ENCODE data around the gene LRRC74A.
"Not testable (repeated sequence)": the region's sequence is repeated elsewhere in the genome, so short reads cannot be mapped to it uniquely, and the experiment has no call there.

The LRRC74A gene

GRCh38 chr14:76898006-76898405, 71.8 kb downstream of the LRRC74A start:
- DNase-seq: not testable (repeated sequence)

- no peak for DNase-seq
These were observed 74.5 kb downstream of the LRRC74A start for GRCh38 chr14:76900682-76901081.

- no peak for DNase-seq
These were observed 75.2 kb downstream of the LRRC74A start for GRCh38 chr14:76901171-76902055.

GRCh38 chr14:76902591-76902990, 76.4 kb downstream of the LRRC74A start:
- no peak for DNase-seq

- DNase-seq: no peak
These were observed 78.0 kb downstream of the LRRC74A start for GRCh38 chr14:76904100-76904739.

- DNase-seq: peak; percentile 88 to 90
These were observed 78.7 kb downstream of the LRRC74A start for GRCh38 chr14:76904740-76905569.

GRCh38 chr14:76908834-76909233, 82.6 kb downstream of the LRRC74A start:
- peak; percentile 90 to 94 for DNase-seq

GRCh38 chr14:76909266-76909665, 83.1 kb downstream of the LRRC74A start:
- no peak for DNase-seq

GRCh38 chr14:76910371-76910890, 84.2 kb downstream of the LRRC74A start:
- no peak for DNase-seq

GRCh38 chr14:76911473-76911872, 85.3 kb downstream of the LRRC74A start:
- no peak for DNase-seq

- DNase-seq: not testable (repeated sequence)
These were observed 88.4 kb downstream of the LRRC74A start for GRCh38 chr14:76914533-76915081.

- DNase-seq: no peak
These were observed 90.0 kb downstream of the LRRC74A start for GRCh38 chr14:76916040-76916715.

GRCh38 chr14:76917158-76917596, 91.0 kb downstream of the LRRC74A start:
- peak; percentile 16 to 17 for DNase-seq

GRCh38 chr14:76917745-76918255, 91.6 kb downstream of the LRRC74A start:
- DNase-seq: no peak

- peak; percentile 5 to 24 for DNase-seq
These were observed 92.1 kb downstream of the LRRC74A start for GRCh38 chr14:76918256-76918781.

GRCh38 chr14:76918782-76919394, 92.7 kb downstream of the LRRC74A start:
- no peak for DNase-seq
